GM12891 (cell line): Measurements from ENCODE around the gene HDAC8.

ENCODE experiments used
- PAX5 ChIP-seq: IDR thresholded peaks from 2 replicates; pipeline ENCODE4 v1.6.1; 2011; ENCODE audit warnings: low read length, moderate library complexity, mild to moderate bottlenecking; ENCODE audit not compliant: insufficient read depth, severe bottlenecking
- POLR2A ChIP-seq: IDR thresholded peaks from 2 replicates; pipeline ENCODE4 v1.6.1; 2011; ENCODE audit warnings: low read depth, low read length, control low read depth
- POLR2AphosphoS5 ChIP-seq: IDR thresholded peaks from 2 replicates; pipeline ENCODE4 v1.6.1; 2011; ENCODE audit warnings: low read depth, low read length, control low read depth
- POU2F2 ChIP-seq: IDR thresholded peaks from 2 replicates; pipeline ENCODE4 v1.6.1; 2011; ENCODE audit warnings: low read depth, mild to moderate bottlenecking, control low read depth, low read length, moderate library complexity
- SPI1 ChIP-seq: IDR thresholded peaks from 2 replicates; pipeline ENCODE4 v1.6.1; 2011; ENCODE audit warnings: low read depth, low read length, control low read depth
- TAF1 ChIP-seq: IDR thresholded peaks from 2 replicates; pipeline ENCODE4 v1.6.1; 2011; ENCODE audit warnings: low read depth, low read length, control low read depth

- TF ChIP-seq POLR2AphosphoS5: no peak
- TF ChIP-seq POLR2A: no peak
- TF ChIP-seq TAF1: no peak
- no peak for TF ChIP-seq PAX5
- TF ChIP-seq POU2F2: no peak
- TF ChIP-seq SPI1: no peak
Observed at GRCh38 chrX:72309297-72310071, 263.2 kb downstream of the HDAC8 start.
